ENCODE results near the gene AVP.
"Not testable (repeated sequence)": the region's sequence is repeated elsewhere in the genome, so short reads cannot be mapped to it uniquely, and the experiment has no call there.

The AVP gene

GRCh38 chr20:3074812-3075211, 9.7 kb downstream of the AVP start:
- Histone ChIP-seq H3K36me3 (no peaks in the 10 kb centered on the region), H3K4me3 (ENCODE audit: low read depth in 1 of 2, low read length in 1 of 2) (peak overlapping the region in 1 of 2 experiments; percentile 7), H3K9me3 (no peaks in the 10 kb centered on the region), H3K4me1 (ENCODE audit: control insufficient read depth in 1 of 2, insufficient read depth in 1 of 2, low read depth in 1 of 2, low read length in 1 of 2) (peaks cover 42 to 61% of the 10 kb centered on the region in 2 experiments), H3K27me3 (peaks cover 98% of the 10 kb centered on the region), H3K27ac (no peak overlapping the region)
- no peak for TF ChIP-seq CTCF (IDR thresholded peaks at IDR 0.05)

- H3K27ac ChIP-seq; H3K9me3 ChIP-seq; H3K36me3 ChIP-seq; H3K4me3 ChIP-seq (ENCODE audit: low read depth in 1 of 2, low read length in 1 of 2): not testable (repeated sequence)
- peaks cover 42 to 61% of the 10 kb centered on the region in 2 experiments for H3K4me1 ChIP-seq (ENCODE audit: control insufficient read depth in 1 of 2, insufficient read depth in 1 of 2, low read depth in 1 of 2, low read length in 1 of 2)
- peaks cover 98% of the 10 kb centered on the region for H3K27me3 ChIP-seq
Observed at GRCh38 chr20:3073251-3073643, 11.3 kb downstream of the AVP start.

DNA sequence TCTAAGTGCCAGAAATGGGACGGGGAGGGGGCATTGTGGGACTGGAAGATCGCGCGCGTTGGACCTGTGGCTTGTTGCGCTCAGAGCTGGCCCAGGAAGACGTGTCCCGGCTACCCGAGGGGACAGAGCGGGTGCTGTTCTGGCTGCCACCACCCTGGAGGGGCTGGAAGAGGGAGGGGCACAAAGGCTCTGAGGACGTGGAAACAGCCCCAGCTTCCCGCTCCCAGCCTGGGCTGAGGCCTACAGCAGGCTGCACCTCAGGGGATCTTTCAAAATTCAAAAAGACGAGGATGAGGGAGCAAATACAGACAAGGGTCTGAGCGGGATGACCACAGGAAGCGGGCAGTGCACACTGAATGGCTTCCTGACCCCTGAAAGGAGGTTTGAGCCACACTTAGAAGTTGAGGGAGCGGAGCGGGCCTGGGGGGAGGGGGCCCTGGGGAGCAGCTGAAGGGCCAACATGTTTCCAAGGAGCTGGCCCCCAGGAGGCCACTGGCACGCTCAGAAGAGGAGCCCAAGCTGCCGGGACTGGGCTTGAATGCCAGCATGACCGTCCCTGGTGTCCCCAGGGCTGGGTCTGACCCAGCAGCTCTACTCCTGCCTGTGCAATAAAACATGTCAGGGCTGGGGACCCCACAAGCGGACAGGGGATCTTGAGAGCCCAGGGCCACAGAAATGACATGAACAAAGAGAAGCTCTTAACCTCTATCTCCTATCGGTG, 11.8 kb downstream of the AVP start:
- Histone ChIP-seq H3K4me1 (ENCODE audit: control insufficient read depth in 1 of 2, insufficient read depth in 1 of 2, low read depth in 1 of 2, low read length in 1 of 2) (peaks cover 40 to 56% of the 10 kb centered on the region in 2 experiments), H3K9me3 (no peaks in the 10 kb centered on the region), H3K36me3 (no peaks in the 10 kb centered on the region), H3K27ac (no peak overlapping the region), H3K4me3 (ENCODE audit: low read depth in 1 of 2, low read length in 1 of 2) (peak overlapping the region; percentile 55 to 69), H3K27me3 (peaks cover 98% of the 10 kb centered on the region)
- no peak for TF ChIP-seq CTCF (IDR thresholded peaks at IDR 0.05)

DNA sequence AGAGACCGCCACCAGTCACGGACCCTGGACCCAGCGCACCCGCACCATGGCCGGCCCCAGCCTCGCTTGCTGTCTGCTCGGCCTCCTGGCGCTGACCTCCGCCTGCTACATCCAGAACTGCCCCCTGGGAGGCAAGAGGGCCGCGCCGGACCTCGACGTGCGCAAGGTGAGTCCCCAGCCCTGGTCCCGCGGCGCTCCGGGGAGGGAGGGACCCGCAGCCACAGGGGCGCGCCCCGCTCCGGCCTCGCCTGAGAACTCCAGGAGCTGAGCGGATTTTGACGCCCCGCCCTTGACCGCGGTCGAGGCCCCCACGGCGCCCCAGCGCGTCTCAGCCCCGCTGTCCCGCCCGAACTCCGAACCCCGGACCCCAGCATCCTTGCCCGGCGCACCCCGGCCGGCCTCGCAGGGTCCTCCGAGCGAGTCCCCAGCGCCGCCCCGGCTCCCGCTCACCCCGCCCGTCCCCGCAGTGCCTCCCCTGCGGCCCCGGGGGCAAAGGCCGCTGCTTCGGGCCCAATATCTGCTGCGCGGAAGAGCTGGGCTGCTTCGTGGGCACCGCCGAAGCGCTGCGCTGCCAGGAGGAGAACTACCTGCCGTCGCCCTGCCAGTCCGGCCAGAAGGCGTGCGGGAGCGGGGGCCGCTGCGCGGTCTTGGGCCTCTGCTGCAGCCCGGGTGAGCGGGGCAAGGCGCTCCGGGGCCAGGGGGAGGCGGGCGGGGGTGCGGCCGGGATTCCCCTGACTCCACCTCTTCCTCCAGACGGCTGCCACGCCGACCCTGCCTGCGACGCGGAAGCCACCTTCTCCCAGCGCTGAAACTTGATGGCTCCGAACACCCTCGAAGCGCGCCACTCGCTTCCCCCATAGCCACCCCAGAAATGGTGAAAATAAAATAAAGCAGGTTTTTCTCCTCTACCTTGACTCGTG, 12.7 kb downstream of the AVP start, which contains the start of gene OXT:
Gene OXT (plus strand): TSS at position 11 of the 920 bp plus-strand sequence. CDS start 36 bp downstream, at position 47.
- Histone ChIP-seq H3K4me1 (ENCODE audit: control insufficient read depth in 1 of 2, insufficient read depth in 1 of 2, low read depth in 1 of 2, low read length in 1 of 2) (peaks cover 33 to 48% of the 10 kb centered on the region in 2 experiments), H3K27me3 (peaks cover 92% of the 10 kb centered on the region), H3K27ac (peak within 1 kb of the TSS; percentile 28), H3K4me3 (ENCODE audit: low read depth in 1 of 2, low read length in 1 of 2) (peak within 1 kb of the TSS; percentile 55 to 69), H3K9me3 (no peaks in the 10 kb centered on the region), H3K36me3 (no peaks in the 10 kb centered on the region)
- no peak for TF ChIP-seq CTCF (IDR thresholded peaks at IDR 0.05)

GRCh38 chr20:3071266-3071609, 13.3 kb downstream of the AVP start:
- no peak for TF ChIP-seq CTCF (IDR thresholded peaks at IDR 0.05)
- Histone ChIP-seq H3K27me3 (peaks cover 87% of the 10 kb centered on the region), H3K27ac (no peak overlapping the region), H3K36me3 (no peaks in the 10 kb centered on the region), H3K4me3 (ENCODE audit: low read depth in 1 of 2, low read length in 1 of 2) (peak overlapping the region; percentile 55 to 69), H3K9me3 (no peaks in the 10 kb centered on the region), H3K4me1 (ENCODE audit: control insufficient read depth in 1 of 2, insufficient read depth in 1 of 2, low read depth in 1 of 2, low read length in 1 of 2) (peaks cover 31 to 42% of the 10 kb centered on the region in 2 experiments)
